Prostate gland (tissue), 2 donors: ENCODE results near the gene TBC1D24.

Experiments used
- CTCF ChIP-seq, 4 experiments: fragments of 200-600 bp in 2 of 4; fragments of 450-650 bp in 2 of 4; sonication (generic) in 2 of 4; IDR thresholded peaks; 1 replicate in 3 of 4; 2 replicates in 1 of 4; pipeline ENCODE4 v1.5.1; 2016 to 2019; ENCODE audit warnings: antibody characterized with exemption in 4 of 4, mild to moderate bottlenecking in 2 of 4, moderate library complexity in 2 of 4
- POLR2A ChIP-seq: fragments of 450-650 bp; IDR thresholded peaks from one replicate; pipeline ENCODE4 v1.6.1; 2016; ENCODE audit warnings: antibody characterized with exemption, mild to moderate bottlenecking
- POLR2AphosphoS5 ChIP-seq: sonication (generic); formaldehyde crosslinking; IDR thresholded peaks from one replicate; pipeline ENCODE4 v1.6.1; 2017; ENCODE audit warnings: antibody characterized with exemption

- TF ChIP-seq CTCF (IDR thresholded peaks at IDR 0.05) (no peak), POLR2A (no peak), POLR2AphosphoS5 (no peak)
Observed at GRCh38 chr16:2457267-2457666, 17.7 kb upstream of the TBC1D24 start.
